Ramos (cell line): Measurements from ENCODE around the gene CYP4F11.
"Not testable (repeated sequence)": the region's sequence is repeated elsewhere in the genome, so short reads cannot be mapped to it uniquely, and the experiment has no call there.

ENCODE experiments used
- in situ Hi-C: fragments of 300-500 bp; cut with MboI; formaldehyde crosslinking; loops from one replicate; pipeline ENCODE4 v1.14.3; 2022; ENCODE audit warnings: low sequenced_read_pairs; ENCODE audit not compliant: unreplicated experiment

The CYP4F11 gene

DNA sequence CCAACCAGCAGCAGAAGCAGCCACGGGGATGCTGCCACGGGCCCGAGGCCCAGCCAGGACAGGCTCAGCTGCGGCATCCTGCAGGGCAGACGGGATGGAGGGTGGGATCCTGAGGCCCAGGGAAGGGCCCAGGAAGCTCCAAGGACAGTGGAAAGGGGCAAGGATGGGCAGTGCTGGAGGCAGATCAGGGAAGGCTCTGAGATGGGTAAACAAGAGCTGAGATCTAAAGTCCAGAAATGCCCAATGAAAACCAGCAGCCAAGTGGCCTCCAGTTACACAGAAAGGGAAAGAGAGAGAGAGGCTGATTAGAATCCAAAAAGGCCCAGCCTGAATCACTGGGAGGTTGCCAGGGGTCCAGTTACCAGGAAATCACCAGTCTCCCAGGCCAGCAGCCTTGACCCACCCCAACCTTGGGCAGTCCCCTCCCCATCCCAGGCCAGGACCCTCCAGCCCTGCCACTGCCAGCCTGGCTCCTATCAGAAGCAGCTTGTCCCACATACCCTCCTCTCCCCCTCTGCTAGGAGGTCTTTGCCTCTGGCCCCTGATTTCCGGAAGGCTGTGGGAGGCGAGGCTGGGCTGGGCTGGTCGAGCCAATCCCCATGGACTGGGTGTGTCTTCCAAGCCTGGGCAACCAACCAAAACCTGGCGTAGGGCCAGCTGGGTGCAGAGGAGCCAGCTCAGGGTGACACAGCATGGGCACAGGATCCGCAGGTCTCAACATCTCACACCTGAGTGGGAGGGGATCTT is at the start of gene CYP4F11:
Gene CYP4F11 (minus strand): TSS at position 198 of the 747 bp plus-strand sequence. CDS start 121 bp downstream, at position 77.
- in situ Hi-C loops, result no loop called here

DNA sequence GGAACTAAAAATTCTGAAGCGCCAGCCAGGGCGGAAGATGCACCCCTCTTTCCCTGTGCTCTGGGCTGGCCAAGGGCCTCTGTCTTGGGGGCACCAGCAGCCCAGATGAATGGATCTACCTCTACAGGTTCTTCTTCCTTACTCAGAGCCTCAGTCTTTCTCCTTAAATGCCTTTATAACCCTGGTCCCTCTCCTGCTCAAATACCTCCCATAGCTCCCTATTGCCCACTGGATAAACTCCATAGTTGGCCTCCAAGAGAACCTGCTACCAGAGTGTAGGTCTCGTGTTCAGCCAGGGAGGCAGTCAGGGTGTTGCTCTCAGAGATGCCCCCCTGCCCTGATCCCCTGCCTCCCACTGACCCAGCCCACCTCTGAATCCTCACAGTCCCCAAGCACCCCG is 45.0 kb upstream of the CYP4F11 start:
- in situ Hi-C loops, result no loop called here

- in situ Hi-C loops, result no loop called here
Measured at GRCh38 chr19:15977690-15978089, 43.4 kb upstream of the CYP4F11 start.

DNA sequence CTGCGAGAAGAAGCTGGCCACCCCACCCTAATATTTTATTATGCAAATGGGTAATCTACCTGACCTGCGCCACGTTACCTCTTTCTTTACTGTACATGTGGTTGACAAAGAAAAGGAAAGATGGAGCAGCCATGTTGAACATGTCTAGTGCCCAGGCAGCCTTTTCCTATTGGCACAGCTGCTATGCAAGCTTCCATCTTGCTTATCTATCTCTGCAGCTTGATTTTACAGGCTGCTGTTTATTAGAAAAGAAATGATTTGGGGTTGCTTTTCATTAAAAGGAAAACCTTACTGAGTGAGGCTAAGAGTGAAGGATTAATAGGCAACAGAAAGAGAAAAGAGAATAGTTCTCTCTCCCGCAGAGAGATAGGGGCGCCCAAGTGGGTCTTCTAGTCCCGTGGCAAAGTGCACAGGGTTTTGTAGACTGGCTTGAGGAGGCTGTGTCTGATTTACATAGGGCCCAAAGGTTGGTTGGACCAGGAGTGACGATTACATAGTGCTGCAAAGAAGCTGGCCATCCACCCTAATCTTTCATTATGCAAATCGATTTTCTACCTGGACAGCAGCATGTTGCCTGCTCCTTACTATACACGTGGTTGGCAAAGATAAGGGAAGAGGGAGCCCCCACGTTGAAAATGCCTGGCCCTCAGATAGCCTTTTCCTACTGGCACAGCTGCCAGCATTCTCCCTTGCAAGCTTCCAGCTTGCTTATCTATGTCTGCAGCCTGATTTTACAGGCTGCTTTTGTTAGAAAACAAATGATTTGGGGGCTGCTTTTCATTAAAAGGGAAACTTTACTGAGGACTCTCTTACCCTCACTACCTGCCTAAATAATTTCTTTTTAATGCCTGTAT is 42.7 kb upstream of the CYP4F11 start:
- in situ Hi-C loops, result no loop called here

DNA sequence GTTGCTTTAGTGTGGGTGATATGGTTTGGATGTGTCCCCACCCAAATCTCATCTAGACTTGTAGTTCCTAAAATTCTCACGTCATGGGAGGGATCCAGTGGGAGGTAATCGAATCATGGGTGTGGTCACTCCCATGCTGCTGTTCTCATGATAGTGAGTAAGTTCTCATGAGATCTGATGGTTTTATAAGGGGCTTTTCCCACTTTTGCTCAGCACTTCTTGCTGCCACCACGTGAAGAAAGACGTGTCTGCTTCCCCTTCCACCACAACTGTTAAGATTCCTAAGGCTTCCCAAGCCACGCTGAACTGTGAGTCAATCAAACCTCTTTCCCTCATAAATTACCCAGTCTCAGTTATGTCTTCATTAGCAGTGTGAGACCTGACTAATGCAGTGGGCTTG is 40.5 kb upstream of the CYP4F11 start:
- in situ Hi-C loops, result no loop called here

GRCh38 chr19:15972043-15972442 is 37.7 kb upstream of the CYP4F11 start:
- in situ Hi-C loops, result not testable (repeated sequence)

DNA sequence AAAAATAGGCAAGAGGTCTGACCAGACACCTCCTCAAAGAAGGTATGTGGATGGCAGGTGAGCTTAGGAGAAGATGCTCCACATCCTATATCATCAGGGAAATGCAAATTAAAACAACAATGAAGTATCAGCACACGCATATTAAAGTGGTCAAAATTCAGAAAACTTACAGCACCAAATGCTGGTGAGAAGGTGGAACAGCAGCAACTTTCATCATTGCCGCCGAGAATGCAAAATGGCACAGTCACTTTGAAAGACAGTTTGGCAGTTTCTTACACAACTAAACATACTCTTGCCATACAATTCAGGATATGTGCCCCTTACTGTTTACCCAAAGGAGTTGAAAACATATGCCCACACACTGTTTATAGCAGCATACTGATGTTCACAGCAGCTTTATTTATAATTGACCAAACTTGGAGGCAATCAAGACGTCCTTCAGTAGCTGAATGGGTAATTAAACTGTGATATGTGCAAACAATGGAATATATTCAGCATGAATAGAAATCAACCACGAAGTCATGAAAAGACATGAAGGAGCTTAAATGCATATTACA is 37.0 kb upstream of the CYP4F11 start:
- in situ Hi-C loops, result no loop called here

DNA sequence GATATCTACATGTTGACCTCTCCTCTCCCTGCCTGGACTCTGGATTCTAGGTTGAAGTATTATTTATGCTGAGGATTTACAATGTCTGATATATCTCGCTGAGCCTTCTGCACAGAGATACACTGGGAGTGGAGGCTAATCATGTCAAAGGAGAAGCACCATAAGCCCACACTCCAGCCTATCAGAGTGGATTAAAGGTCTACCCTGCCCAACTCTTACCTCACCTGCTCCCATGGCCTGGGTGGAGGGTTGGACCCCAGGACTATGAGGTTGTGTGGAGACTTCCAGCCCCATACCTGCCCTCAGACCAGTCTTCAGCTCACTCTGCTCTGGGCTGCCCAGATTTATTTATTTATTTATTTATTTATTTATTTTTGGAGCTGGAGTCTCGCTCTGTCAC is 29.9 kb upstream of the CYP4F11 start:
- in situ Hi-C loops, result no loop called here

DNA sequence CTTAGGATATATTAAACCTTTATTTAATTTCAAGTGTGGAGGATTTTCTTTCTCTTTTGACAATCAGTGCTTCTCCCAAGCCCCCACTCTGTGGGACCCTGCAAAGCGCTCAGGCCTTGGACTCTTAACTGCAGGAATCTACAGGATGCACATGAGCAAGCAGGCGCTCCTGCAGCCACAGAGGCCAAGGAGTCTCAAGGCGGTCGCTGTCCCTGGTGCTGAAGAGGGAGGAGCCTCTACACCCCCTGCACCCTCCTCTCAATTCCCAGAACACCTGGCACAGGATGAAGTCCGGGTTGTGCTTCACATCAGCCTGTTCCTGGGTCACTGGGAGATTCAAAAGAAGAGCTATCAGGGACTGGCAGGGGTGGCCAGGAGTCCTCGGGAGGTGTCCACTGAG is 28.0 kb upstream of the CYP4F11 start:
- in situ Hi-C loops, result no loop called here

- in situ Hi-C loops, result no loop called here
Measured at GRCh38 chr19:15954820-15955219, 20.5 kb upstream of the CYP4F11 start.

GRCh38 chr19:15948223-15949058 is 14.1 kb upstream of the CYP4F11 start, which contains the start of gene OR10H4:
Gene OR10H4, plus strand, starts transcription at chr19:15949008. Its CDS starts 0 bp downstream, at chr19:15949008.
- in situ Hi-C loops, result no loop called here

GRCh38 chr19:15945301-15945700 is 11.0 kb upstream of the CYP4F11 start:
- in situ Hi-C loops, result no loop called here

DNA sequence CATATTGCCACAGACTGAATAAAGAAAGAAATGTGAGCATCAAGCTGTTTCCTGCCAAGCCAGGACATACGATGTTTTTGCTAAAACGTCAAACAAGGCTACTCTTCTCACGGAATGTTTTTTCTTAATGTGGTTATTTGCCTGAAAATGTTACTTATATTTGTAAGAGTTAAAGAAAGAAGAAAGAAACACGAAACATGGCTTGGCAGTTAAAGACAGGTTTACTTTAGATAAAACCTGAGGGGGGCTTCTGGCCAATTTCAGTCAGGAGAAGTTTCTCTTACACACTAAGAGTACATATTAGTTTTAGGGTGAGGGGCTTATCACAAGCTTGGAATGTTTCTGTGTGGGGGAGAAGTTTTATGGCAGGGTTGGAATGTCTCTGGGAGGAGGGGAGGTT is 10.1 kb upstream of the CYP4F11 start:
- in situ Hi-C loops, result no loop called here

- in situ Hi-C loops, result no loop called here
Measured at GRCh38 chr19:15937771-15938170, 3.4 kb upstream of the CYP4F11 start.

DNA sequence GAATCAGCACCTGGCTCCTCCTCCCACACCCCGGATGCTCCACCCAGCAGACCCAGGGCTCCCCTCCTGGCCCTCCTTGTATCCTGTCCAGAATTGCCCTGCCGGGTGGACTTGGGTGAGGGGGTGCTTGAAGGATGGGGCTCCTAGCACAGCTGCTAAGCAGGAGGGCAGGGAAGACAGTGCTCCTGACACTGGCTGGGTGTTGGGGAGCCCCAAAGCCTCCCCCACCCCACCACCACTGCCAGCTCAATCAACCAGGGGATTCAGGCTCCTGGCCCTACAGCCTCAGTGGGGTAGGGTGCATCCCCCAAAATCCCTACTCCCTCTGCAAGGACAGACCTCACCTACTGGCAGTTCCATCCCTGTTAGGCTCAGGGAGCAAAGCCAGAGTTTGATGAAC is 2.6 kb upstream of the CYP4F11 start:
- in situ Hi-C loops, result no loop called here

DNA sequence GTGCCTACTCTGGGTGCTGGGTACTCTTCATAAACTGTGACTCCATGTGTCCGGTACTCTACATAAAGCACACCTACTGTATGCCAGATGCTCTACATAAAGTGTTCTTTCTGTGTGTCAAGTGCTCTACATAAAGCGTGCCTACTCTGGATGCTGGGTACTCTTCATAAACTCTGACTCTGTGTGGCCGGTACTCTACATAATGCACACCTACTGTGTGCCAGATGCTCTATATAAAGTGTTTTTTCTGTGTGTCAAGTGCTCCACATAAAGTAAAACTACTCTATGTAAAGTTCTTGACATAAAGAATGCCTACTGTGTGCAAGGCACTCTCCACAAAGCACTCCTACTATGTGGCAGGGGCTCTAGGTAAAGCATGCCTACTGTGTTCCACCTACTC is 1.8 kb upstream of the CYP4F11 start:
- in situ Hi-C loops, result no loop called here

- in situ Hi-C loops, result no loop called here
Measured at GRCh38 chr19:15935167-15935702, 906 bp upstream of the CYP4F11 start.

DNA sequence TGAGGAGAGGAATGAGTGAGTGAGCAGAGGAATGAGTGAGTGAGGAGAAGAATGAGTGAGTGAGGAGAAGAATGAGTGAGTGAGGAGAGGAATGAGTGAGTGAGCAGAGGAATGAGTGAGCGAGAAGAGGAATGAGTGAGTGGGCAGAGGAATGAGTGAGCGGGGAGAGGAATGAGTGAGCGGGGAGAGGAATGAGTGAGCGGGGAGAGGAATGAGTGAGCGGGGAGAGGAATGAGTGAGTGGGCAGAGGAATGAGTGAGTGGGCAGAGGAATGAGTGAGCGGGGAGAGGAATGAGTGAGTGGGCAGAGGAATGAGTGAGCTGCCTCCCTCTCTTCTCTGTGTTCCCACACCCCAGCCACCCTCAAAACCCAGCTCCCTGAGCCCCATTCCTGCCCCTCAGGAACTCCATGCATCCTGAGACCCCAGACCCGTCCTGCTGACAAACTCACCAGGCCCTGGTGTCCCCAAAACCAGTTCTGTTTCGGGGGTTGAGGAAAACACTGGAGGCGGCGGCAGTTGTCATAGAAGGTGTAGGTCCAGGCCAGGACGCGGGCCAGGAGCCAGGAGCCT is 483 bp downstream of the CYP4F11 start:
- in situ Hi-C loops, result not testable (repeated sequence)

- in situ Hi-C loops, result no loop called here
Measured at GRCh38 chr19:15928321-15928720, 6.0 kb downstream of the CYP4F11 start.

DNA sequence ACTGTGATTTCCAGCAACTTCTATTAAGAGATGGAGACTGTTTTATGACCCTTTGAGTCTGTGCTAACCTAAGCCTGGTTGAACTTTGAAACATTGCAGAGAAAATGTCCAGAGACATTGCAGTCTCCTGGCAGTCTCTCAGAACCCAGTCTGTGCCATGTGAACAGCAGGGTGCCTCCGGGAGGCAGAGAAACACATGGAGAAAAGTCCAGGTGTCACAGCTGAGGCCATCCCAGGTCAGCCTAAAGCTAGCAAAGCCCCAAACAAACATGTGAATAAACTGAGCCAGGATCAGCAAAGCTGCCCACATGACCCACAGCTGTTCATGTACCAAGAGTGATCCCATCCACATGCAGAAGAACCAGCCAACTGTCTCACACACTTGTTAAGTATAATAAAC is 7.8 kb downstream of the CYP4F11 start:
- in situ Hi-C loops, result no loop called here
